HepG2 (cell line): ENCODE measurements around the gene WDR31. TPM values are rescaled to one million over a fixed set of nuclear protein-coding genes. Genes with fewer than 3 reads are reported as not detected.

Experiments used
- ADNP ChIP-seq: sonication (generic); formaldehyde crosslinking; IDR thresholded peaks from 2 replicates; pipeline ENCODE4 v1.4.0; 2020; ENCODE audit warnings: missing genetic modification reagents
- BATF2 ChIP-seq: sonication (generic); formaldehyde crosslinking; IDR thresholded peaks from 2 replicates; pipeline ENCODE4 v1.8.0; 2022; ENCODE audit warnings: mild to moderate bottlenecking, missing genetic modification reagents, moderate library complexity
- CREM ChIP-seq, 2 experiments: sonication (generic) in 1 of 2; formaldehyde crosslinking in 1 of 2; IDR thresholded peaks; 2 replicates each; pipeline versions ENCODE4 v1.4.0 to v1.6.1; 2016 to 2020; ENCODE audit warnings: antibody characterized with exemption in 1 of 2, mild to moderate bottlenecking in 1 of 2, missing genetic modification reagents in 1 of 2
- GMEB1 ChIP-seq: sonication (generic); formaldehyde crosslinking; IDR thresholded peaks from 2 replicates; pipeline ENCODE4 v1.5.1; 2020; ENCODE audit warnings: missing genetic modification reagents, mild to moderate bottlenecking, borderline replicate concordance
- HNF4G ChIP-seq, 2 experiments: sonication (generic) in 1 of 2; formaldehyde crosslinking in 1 of 2; IDR thresholded peaks; 2 replicates each; pipeline versions ENCODE4 v1.4.0 to v1.6.1; 2011 to 2020; ENCODE audit warnings: borderline replicate concordance in 2 of 2, low read depth in 2 of 2, mild to moderate bottlenecking in 2 of 2, low read length in 1 of 2, missing genetic modification reagents in 1 of 2, moderate library complexity in 1 of 2
- ISL2 ChIP-seq: sonication (generic); formaldehyde crosslinking; IDR thresholded peaks from 2 replicates; pipeline ENCODE4 v1.5.0; 2020; ENCODE audit warnings: missing genetic modification reagents
- JUN ChIP-seq: sonication (generic); formaldehyde crosslinking; IDR thresholded peaks from 2 replicates; pipeline ENCODE4 v1.4.0; 2020; ENCODE audit warnings: mild to moderate bottlenecking, missing genetic modification reagents
- NCOA5 ChIP-seq: sonication (generic); formaldehyde crosslinking; IDR thresholded peaks from 2 replicates; pipeline ENCODE4 v1.4.0; 2020; ENCODE audit warnings: missing genetic modification reagents
- NR3C1 ChIP-seq: sonication (generic); formaldehyde crosslinking; IDR thresholded peaks from 2 replicates; pipeline ENCODE4 v1.4.0; 2020; ENCODE audit warnings: missing genetic modification reagents
- RBM39 ChIP-seq: fragments of 200-400 bp; formaldehyde crosslinking; IDR thresholded peaks from one replicate; pipeline ENCODE4 v1.6.1; 2018; ENCODE audit warnings: antibody characterized with exemption, mild to moderate bottlenecking, low read depth, low read length; ENCODE audit not compliant: poor library complexity, severe bottlenecking
- SATB2 ChIP-seq: sonication (generic); formaldehyde crosslinking; IDR thresholded peaks from 2 replicates; pipeline ENCODE4 v1.5.0; 2020; ENCODE audit warnings: missing genetic modification reagents
- SMARCC2 ChIP-seq: fragments of 450-650 bp; IDR thresholded peaks from 2 replicates; pipeline ENCODE4 v1.6.1; 2017; ENCODE audit warnings: antibody characterized with exemption, mild to moderate bottlenecking
- ZNF18 ChIP-seq: sonication (generic); formaldehyde crosslinking; IDR thresholded peaks from 2 replicates; pipeline ENCODE4 v1.8.0; 2022; ENCODE audit warnings: mild to moderate bottlenecking, missing genetic modification reagents; ENCODE audit not compliant: insufficient replicate concordance
- ZNF263 ChIP-seq: sonication (generic); formaldehyde crosslinking; IDR thresholded peaks from 2 replicates; pipeline ENCODE4 v1.4.0; 2020; ENCODE audit warnings: missing genetic modification reagents
- ZNF562 ChIP-seq: sonication (generic); formaldehyde crosslinking; IDR thresholded peaks from 2 replicates; pipeline ENCODE4 v1.8.0; 2022; ENCODE audit warnings: missing genetic modification reagents, borderline replicate concordance
- ZNF740 ChIP-seq: sonication (generic); formaldehyde crosslinking; IDR thresholded peaks from 2 replicates; pipeline ENCODE4 v1.4.0; 2020; ENCODE audit warnings: missing genetic modification reagents
- ZNF747 ChIP-seq: sonication (generic); formaldehyde crosslinking; IDR thresholded peaks from 2 replicates; pipeline ENCODE4 v1.8.1; 2023; ENCODE audit warnings: missing genetic modification reagents, mild to moderate bottlenecking, borderline replicate concordance
- ZNF768 ChIP-seq: sonication (generic); formaldehyde crosslinking; IDR thresholded peaks from 2 replicates; pipeline ENCODE4 v1.4.0; 2020; ENCODE audit warnings: missing genetic modification reagents
- ZSCAN20 ChIP-seq: sonication (generic); formaldehyde crosslinking; IDR thresholded peaks from 2 replicates; pipeline ENCODE4 v1.4.0; 2020; ENCODE audit warnings: missing genetic modification reagents, mild to moderate bottlenecking, borderline replicate concordance
- polyA plus RNA-seq, 8 experiments: library from polyadenylated mRNA; depleted of rRNA in 3 of 8; stranded (reverse) in 7 of 8; unstranded in 1 of 8; fragments of >200 nt; fragmentation: Illumina TruSeq in 4 of 8; extraction: Trizol in 4 of 8; gene quantifications; 2 replicates each; pipeline versions ENCODE4 v1.2.1 to v1.2.3, GENCODE V29; 2011 to 2016; ENCODE audit warnings: low read depth in 4 of 8, missing spikeins in 1 of 8, mixed read lengths in 1 of 8; ENCODE audit not compliant: insufficient read depth in 1 of 8
- total RNA-seq, 5 experiments: library from RNA; depleted of rRNA; stranded (reverse); fragments of >200 nt; fragmentation: Illumina TruSeq; extraction: Trizol; gene quantifications; 2 replicates each; pipeline ENCODE4 v1.2.3, GENCODE V29; 2016; ENCODE audit warnings: low read depth in 1 of 5
- TF ChIP-seq, protein P1 (sequence below): sonication (generic); formaldehyde crosslinking; IDR thresholded peaks from 2 replicates; pipeline ENCODE4 v1.4.0; 2020; ENCODE audit warnings: missing genetic modification reagents

WDR31 gene
- total and polyA plus RNA-seq, 2 of the 13 experiments (the other 11 are each of a cell fraction or from before 2014, with no cell fraction given), result 0.33 to 1.7 TPM

- TF ChIP-seq ZNF18 (peak; percentile 34), BATF2 (CRISPR knock-in tag) (peak; percentile 20; the same call in 1 of the 2 replicates), NCOA5 (no peak), SATB2 (CRISPR knock-in tag) (no peak), ZSCAN20 (CRISPR knock-in tag) (no peak), HNF4G (IDR thresholded peaks at IDR 0.05; ENCODE audit: borderline replicate concordance, low read depth, low read length) (no peak), HNF4G (CRISPR knock-in tag; IDR thresholded peaks at IDR 0.05; ENCODE audit: borderline replicate concordance, low read depth) (no peak), NR3C1 (CRISPR knock-in tag) (no peak), ZNF263 (no peak), RBM39 (no peak), ZNF740 (CRISPR knock-in tag) (no peak), GMEB1 (CRISPR knock-in tag) (no peak), ISL2 (CRISPR knock-in tag) (peak; percentile 67; the same call in 1 of the 2 replicates), ADNP (CRISPR knock-in tag) (no peak), JUN (CRISPR knock-in tag) (0 out of 2 replicates have a peak, but pooled peaks have one; percentile 32), SMARCC2 (no peak), ZNF562 (CRISPR knock-in tag) (no peak), ZNF768 (CRISPR knock-in tag) (0 out of 2 replicates have a peak, but pooled peaks have one; percentile 19), CREM (IDR thresholded peaks at IDR 0.05) (no peak), CREM (CRISPR knock-in tag; IDR thresholded peaks at IDR 0.05) (no peak), ZNF747 (no peak)
- TF ChIP-seq, protein P1, sequence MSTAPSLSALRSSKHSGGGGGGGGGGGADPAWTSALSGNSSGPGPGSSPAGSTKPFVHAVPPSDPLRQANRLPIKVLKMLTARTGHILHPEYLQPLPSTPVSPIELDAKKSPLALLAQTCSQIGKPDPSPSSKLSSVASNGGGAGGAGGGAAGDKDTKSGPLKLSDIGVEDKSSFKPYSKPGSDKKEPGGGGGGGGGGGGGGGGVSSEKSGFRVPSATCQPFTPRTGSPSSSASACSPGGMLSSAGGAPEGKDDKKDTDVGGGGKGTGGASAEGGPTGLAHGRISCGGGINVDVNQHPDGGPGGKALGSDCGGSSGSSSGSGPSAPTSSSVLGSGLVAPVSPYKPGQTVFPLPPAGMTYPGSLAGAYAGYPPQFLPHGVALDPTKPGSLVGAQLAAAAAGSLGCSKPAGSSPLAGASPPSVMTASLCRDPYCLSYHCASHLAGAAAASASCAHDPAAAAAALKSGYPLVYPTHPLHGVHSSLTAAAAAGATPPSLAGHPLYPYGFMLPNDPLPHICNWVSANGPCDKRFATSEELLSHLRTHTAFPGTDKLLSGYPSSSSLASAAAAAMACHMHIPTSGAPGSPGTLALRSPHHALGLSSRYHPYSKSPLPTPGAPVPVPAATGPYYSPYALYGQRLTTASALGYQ (CRISPR knock-in tag), result 0 out of 2 replicates have a peak, but pooled peaks have one; percentile 18
Measured at GRCh38 chr9:113376634-113377567, 36.8 kb upstream of the WDR31 start, which contains the start of gene HDHD3 (continued).
